Immature natural killer cell (primary cell): ENCODE measurements around the gene AMY1C. TPM values are rescaled to one million over a fixed set of nuclear protein-coding genes. Genes with fewer than 3 reads are reported as not detected.

Experiments
- DNase-seq, 3 donors: peaks; one replicate each; pipeline ENCODE4 v3.0.0; 2022; ENCODE audit warnings: mixed read lengths in 1 of 3
- H3K27ac Mint-ChIP-seq, 6 donors: one replicate each; pipeline ENCODE4 v1.8.0; 2020; ENCODE audit warnings: mixed read lengths in 6 of 6, mild to moderate bottlenecking in 5 of 6, inconsistent platforms in 4 of 6, moderate library complexity in 3 of 6
- H3K27me3 Mint-ChIP-seq, 3 donors: one replicate each; pipeline ENCODE4 v1.8.0; 2020 to 2021; ENCODE audit warnings: low read depth in 3 of 3, mild to moderate bottlenecking in 3 of 3, mixed read lengths in 3 of 3, moderate library complexity in 3 of 3, inconsistent platforms in 1 of 3
- H3K36me3 Mint-ChIP-seq, 3 donors: one replicate each; pipeline ENCODE4 v1.8.0; 2020; ENCODE audit warnings: mixed read lengths in 3 of 3, inconsistent platforms in 2 of 3, mild to moderate bottlenecking in 2 of 3
- H3K4me1 Mint-ChIP-seq, 2 donors: one replicate each; pipeline ENCODE4 v1.8.0; 2020; ENCODE audit warnings: inconsistent platforms in 2 of 2, mild to moderate bottlenecking in 2 of 2, mixed read lengths in 2 of 2, moderate library complexity in 1 of 2
- H3K4me3 Mint-ChIP-seq, 5 donors: one replicate each; pipeline ENCODE4 v1.8.0; 2020; ENCODE audit warnings: mild to moderate bottlenecking in 5 of 5, mixed read lengths in 5 of 5, inconsistent platforms in 3 of 5, moderate library complexity in 3 of 5
- H3K9me3 Mint-ChIP-seq, 6 donors: one replicate each; pipeline ENCODE4 v1.8.0; 2020; ENCODE audit warnings: mild to moderate bottlenecking in 6 of 6, mixed read lengths in 6 of 6, inconsistent platforms in 4 of 6, moderate library complexity in 3 of 6
- polyA plus RNA-seq, 3 donors: library from polyadenylated mRNA; unstranded; fragments of 300-500 nt; fragmentation: Illumina TruSeq; gene quantifications; one replicate each; pipeline ENCODE4 v1.2.3, GENCODE V29; 2021

Gene AMY1C
- polyA plus RNA-seq, 3 donors from 2014 or later, result not detected

- no peak overlapping the region for H3K27ac Mint-ChIP-seq
- H3K27me3 Mint-ChIP-seq, result peaks cover 0 to 1% (median 0%) of the 10 kb centered on the region in 3 donors
- H3K4me1 Mint-ChIP-seq, result no peaks in the 10 kb centered on the region
- no peak overlapping the region for H3K4me3 Mint-ChIP-seq
- DNase-seq, result no peak
- no peaks in the 10 kb centered on the region for H3K36me3 Mint-ChIP-seq
- peaks cover 0 to 26% (median 10%) of the 10 kb centered on the region in 6 donors for H3K9me3 Mint-ChIP-seq
Observed at GRCh38 chr1:103790172-103790571, 40.5 kb downstream of the AMY1C start.

Other genes starting within 250 kb of the AMY1C start
- gene RNPC3, start 224.2 kb upstream of the AMY1C start, polyA plus RNA-seq, result 10 to 100 TPM; 11.2 to 19.3 (median 11.7) TPM
- 1 to 10 TPM in 1 of 3 donors, under 1 TPM in 1, not detected in 1; 0.54 to 1.5 TPM for gene AMY2B, start 178.3 kb upstream of the AMY1C start, polyA plus RNA-seq
- gene AMY2A, start 132.5 kb upstream of the AMY1C start, polyA plus RNA-seq, result not detected
- not detected for gene AMY1A, start 94.1 kb upstream of the AMY1C start, polyA plus RNA-seq
- gene AMY1B, start 53.7 kb upstream of the AMY1C start, polyA plus RNA-seq, result not detected